NCI-H2029 treated with DMSO at 0.1 percent for 48 hours (cell line): ENCODE measurements around the gene SSH2.

Source experiments
- DNase-seq: peaks from one replicate; lab custom pipeline; 2025; lab: John Stamatoyannopoulos, UW

The SSH2 gene

DNA sequence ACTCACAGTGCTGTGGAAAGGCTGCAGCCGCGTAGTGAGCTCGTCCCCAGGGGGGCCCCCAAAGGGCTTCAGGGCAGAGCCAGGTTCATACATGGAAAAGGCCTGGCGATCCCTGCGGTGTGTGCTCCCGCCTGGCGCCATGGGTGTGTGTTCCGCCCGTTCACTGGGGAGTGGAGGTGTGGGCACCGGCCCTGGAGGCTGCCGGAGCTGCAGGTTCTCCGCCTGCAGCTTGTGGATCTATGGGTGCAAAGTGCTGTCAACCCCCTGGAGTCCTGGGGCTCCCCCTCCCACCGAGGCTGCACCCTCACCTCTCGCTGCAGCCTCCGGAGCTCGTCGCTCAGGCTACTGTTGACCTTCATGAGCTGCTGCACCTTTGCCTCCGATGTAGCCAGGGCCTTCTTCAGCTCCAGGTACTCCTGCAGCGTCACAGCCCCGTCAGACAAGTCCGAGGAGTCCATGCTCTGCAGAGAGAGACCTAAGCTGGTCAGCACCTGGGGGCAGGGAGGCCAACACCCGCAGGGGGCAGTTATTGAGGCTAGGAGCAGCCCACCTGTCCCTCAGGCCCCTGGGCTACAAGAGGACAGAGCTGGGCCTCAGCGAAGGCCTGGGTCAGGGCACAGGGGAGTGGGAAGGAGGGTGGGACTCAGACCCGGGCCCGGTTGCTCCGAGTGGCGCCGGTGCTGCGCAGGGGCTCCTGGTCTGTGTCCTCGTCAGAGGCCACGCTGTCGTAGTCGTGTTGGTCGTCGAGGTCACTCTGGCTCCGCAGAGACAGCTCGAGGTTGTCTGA, 353.6 kb downstream of the SSH2 start:
- no peak for DNase-seq
